Mesodermal cell (in vitro differentiated cells): ENCODE data around the gene FARP1.

Experiments used
- H3K27ac ChIP-seq: 2 replicates; pipeline ENCODE4 v1.7.0; 2013; ENCODE audit warnings: mild to moderate bottlenecking, low read depth, low read length, moderate library complexity; ENCODE audit not compliant: severe bottlenecking
- H3K36me3 ChIP-seq: 2 replicates; pipeline ENCODE4 v1.7.1; 2013; ENCODE audit warnings: mild to moderate bottlenecking, low read length, moderate library complexity; ENCODE audit not compliant: control insufficient read depth, insufficient read depth
- H3K4me1 ChIP-seq: one replicate; pipeline ENCODE4 v1.7.1; 2013; ENCODE audit warnings: mild to moderate bottlenecking, low read length; ENCODE audit not compliant: insufficient read depth, control insufficient read depth, poor library complexity, severe bottlenecking
- H3K4me3 ChIP-seq: 2 replicates; pipeline ENCODE4 v1.7.0; 2013; ENCODE audit warnings: low read length, control low read depth, mild to moderate bottlenecking; ENCODE audit not compliant: insufficient read depth, poor library complexity, severe bottlenecking; ENCODE audit errors: extremely low read depth
- H3K9me3 ChIP-seq: 2 replicates; pipeline ENCODE4 v1.7.1; 2013; ENCODE audit warnings: mild to moderate bottlenecking, low read length, moderate library complexity; ENCODE audit not compliant: control insufficient read depth
- WGBS, 2 experiments: methylation state at CpG; one replicate each; pipeline ENCODE4 v1.1.5; 2013; ENCODE audit warnings: missing lambda C conversion rate in 2 of 2; ENCODE audit not compliant: insufficient coverage in 2 of 2; 5-methylcytosine and 5-hydroxymethylcytosine counted together

FARP1 gene

DNA sequence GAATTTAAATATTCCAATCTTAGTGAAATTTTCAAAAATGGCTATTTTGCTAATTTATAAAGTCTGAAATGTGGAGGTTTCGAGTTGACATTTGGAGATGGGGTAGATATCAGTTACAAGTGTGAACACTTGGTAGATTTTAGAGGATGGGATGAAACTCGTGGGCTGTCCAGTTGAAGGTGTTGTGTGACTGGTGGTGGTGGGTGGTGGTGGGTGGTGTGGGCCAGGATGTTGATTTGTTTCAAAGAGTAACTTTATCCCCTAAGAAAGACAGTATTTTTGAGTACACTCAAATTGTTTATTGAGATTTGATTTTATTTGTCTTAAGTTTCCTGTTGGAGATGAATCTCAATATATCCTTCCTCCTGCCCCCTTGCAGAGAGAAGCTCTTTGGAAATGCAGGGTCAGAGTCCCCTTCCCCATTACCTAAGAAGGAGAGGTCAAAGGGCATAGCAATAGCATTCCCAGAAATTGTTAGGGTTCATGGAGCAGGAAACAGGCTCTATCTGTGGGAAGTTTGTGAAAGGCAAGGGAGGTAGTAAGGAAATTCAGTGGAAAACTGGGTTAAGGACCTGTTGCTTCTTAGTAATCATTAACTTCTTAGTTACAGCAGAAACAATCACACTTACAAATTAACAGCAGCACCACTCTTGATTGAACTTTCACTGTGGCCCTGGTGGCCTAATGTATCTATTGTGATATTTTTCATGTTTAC lies 167.7 kb downstream of the FARP1 start:
- H3K36me3 ChIP-seq: peaks cover 7% of the 10 kb centered on the region
- peaks cover 40% of the 10 kb centered on the region for H3K4me1 ChIP-seq
- H3K9me3 ChIP-seq: no peaks in the 10 kb centered on the region
- no peak overlapping the region for H3K4me3 ChIP-seq
- 90 to 100% methylated on average over 2 of the region's 2 CpGs for WGBS, 2 experiments
- H3K27ac ChIP-seq: peak overlapping the region; percentile 49

DNA sequence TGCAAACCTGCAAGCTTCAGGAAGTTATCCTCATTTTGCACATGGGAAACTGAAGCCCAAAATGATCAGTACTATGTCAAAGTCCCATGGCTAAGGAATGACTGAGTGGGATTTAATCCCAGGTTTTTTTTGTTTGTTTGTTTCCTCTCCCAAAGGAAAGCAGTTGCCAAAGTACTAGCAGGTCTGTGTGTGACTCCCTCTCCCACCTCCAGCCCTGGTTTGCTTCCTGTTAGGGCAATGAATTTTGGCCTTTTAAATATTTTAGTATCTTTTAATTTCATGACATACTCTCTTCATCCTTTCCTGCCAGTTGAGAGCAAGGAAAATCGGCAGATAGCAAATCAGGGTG lies 168.3 kb downstream of the FARP1 start:
- Histone ChIP-seq H3K4me3 (no peak overlapping the region), H3K27ac (peak overlapping the region; percentile 49), H3K4me1 (peaks cover 46% of the 10 kb centered on the region), H3K9me3 (no peaks in the 10 kb centered on the region), H3K36me3 (peaks cover 7% of the 10 kb centered on the region)
- 100% methylated on average over 1 of the region's 1 CpG; no CpG with 5 or more reads in 1 of the 2 experiments for WGBS, 2 experiments

DNA sequence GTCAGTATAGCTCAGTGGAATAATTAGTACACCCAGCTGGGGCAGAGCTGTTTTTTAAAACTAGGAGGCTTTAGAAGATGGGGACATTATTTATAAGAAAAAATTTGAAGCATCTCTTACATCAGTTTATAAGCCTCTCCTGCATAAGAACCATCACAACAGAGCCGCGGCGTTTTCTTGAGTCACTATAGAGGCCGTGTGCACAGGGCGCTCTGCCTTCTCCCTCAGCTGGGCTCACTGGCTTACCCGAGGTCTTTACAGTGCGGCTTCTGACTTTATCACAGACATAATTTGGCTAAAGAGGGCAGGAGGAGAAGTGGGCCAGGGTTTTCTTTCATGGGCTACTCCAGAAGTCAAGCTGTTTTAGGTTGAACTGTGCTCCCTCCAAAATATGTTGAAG lies 169.7 kb downstream of the FARP1 start:
- no peak overlapping the region for H3K4me3 ChIP-seq
- H3K4me1 ChIP-seq: peaks cover 37% of the 10 kb centered on the region
- no peaks in the 10 kb centered on the region for H3K9me3 ChIP-seq
- peaks cover 17% of the 10 kb centered on the region for H3K36me3 ChIP-seq
- no peak overlapping the region for H3K27ac ChIP-seq
- 92 to 100% methylated on average over 6 to 7 of the region's 7 CpGs for WGBS, 2 experiments

DNA sequence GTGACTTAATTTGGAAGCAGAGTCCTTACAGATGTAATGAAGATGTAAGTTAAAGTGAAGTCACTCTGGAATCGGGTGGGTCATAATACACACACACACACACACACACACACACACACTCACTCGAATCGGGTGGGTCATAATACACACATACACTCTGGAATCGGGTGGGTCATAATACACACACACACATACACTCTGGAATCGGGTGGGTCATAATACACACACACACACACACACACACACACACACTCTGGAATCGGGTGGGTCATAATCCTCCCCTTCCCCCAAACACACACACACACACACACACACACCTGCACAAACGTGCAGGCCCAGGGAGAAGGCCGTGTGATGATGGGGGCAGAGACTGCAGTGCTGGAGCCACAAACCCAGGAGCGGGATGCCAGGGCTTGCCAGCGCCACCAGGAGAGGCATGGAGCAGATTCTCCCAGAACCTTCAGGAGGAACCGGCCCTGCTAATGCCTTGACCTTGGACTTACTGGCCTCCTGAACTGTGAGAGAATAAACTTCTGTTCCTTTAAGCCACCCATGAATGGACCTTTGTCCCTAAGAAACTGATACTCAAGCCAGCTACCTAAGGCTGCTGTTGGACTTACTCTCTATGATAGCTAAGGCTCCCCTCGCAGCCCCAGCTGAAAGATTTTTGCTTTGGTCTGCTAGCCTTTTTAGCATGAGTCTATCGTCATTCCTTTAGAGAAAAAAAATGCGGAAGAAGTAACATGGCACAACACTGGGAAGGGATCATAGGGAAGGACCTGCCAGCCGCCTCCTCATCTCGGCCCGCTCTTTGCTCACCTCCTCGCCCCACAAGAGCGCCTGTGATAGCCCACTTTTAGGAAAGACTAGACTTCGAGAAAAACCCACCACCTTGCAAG lies 170.4 kb downstream of the FARP1 start:
- no peaks in the 10 kb centered on the region for H3K9me3 ChIP-seq
- no peak overlapping the region for H3K27ac ChIP-seq
- WGBS, 2 experiments: 93 to 94% methylated on average over 13 to 14 of the region's 20 CpGs
- peaks cover 30% of the 10 kb centered on the region for H3K4me1 ChIP-seq
- no peak overlapping the region for H3K4me3 ChIP-seq
- peaks cover 17% of the 10 kb centered on the region for H3K36me3 ChIP-seq

DNA sequence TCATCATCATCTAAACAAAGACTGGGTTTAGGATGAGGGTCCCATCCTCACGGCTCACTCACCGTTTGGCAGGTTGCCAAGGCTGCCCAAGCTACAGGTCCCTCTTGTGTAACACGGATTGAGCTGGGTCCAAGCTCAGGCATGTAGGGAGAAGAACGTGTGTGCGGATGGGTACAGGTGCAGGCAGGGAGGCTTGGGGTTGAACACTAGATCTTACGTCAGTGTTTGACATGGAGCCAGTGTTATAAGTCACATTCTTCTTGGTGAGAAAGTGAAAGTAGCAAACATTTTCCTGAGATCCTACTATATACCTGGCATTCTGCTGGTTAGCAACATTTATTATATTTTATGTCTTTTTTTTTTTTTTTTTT lies 171.0 kb downstream of the FARP1 start:
- H3K4me3 ChIP-seq: no peak overlapping the region
- WGBS, 2 experiments: 93 to 95% methylated on average over 4 to 6 of the region's 6 CpGs
- peaks cover 17% of the 10 kb centered on the region for H3K36me3 ChIP-seq
- no peak overlapping the region for H3K27ac ChIP-seq
- H3K4me1 ChIP-seq: peaks cover 32% of the 10 kb centered on the region
- no peaks in the 10 kb centered on the region for H3K9me3 ChIP-seq

DNA sequence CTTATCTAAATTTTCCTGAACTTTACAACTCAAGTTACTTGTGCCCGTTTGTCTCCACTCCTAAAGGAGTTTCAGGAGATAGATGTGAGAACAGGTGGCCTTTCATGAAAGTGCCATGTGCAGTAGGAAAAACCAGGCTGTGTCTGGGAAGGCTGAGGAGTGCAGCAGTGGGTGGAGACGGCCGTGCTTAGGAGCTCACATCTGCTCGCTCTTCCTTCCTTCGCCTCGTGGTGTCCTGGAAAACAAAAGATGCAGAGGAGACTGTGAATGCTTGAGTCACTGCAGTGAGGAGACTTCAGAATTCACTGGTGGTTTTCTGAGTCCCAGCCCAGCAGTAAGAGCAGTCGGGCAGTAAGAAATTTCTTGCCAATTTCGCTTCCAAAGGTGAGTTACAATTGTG lies 172.6 kb downstream of the FARP1 start:
- H3K27ac ChIP-seq: peak overlapping the region; percentile 54
- 55 to 63% methylated on average over 3 to 8 of the region's 8 CpGs for WGBS, 2 experiments
- H3K9me3 ChIP-seq: no peaks in the 10 kb centered on the region
- H3K4me3 ChIP-seq: no peak overlapping the region
- H3K36me3 ChIP-seq: peaks cover 14% of the 10 kb centered on the region
- H3K4me1 ChIP-seq: peaks cover 39% of the 10 kb centered on the region

DNA sequence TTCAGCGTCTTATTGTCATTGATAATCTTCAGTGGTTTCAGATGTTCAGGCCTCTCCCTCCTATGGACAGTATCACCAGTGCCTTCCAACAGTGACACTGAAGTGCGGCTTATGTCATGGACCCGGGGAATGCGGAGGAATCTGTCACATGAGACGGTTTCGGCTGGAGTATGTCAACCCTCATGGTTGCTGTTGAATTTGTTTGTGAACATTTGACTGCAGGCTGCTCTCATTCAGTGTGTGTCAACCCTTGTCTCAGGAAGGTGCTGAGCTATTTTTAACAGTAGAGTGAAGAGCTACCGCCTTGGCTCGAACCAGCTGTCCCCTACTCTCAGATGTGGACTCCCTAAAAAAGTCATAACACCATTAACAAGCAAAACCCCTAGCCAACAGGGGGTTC lies 173.0 kb downstream of the FARP1 start:
- no peak overlapping the region for H3K4me3 ChIP-seq
- H3K27ac ChIP-seq: peak overlapping the region; percentile 54
- peaks cover 14% of the 10 kb centered on the region for H3K36me3 ChIP-seq
- WGBS, 2 experiments: 74 to 83% methylated on average over 6 to 7 of the region's 8 CpGs
- peaks cover 35% of the 10 kb centered on the region for H3K4me1 ChIP-seq
- H3K9me3 ChIP-seq: no peaks in the 10 kb centered on the region

DNA sequence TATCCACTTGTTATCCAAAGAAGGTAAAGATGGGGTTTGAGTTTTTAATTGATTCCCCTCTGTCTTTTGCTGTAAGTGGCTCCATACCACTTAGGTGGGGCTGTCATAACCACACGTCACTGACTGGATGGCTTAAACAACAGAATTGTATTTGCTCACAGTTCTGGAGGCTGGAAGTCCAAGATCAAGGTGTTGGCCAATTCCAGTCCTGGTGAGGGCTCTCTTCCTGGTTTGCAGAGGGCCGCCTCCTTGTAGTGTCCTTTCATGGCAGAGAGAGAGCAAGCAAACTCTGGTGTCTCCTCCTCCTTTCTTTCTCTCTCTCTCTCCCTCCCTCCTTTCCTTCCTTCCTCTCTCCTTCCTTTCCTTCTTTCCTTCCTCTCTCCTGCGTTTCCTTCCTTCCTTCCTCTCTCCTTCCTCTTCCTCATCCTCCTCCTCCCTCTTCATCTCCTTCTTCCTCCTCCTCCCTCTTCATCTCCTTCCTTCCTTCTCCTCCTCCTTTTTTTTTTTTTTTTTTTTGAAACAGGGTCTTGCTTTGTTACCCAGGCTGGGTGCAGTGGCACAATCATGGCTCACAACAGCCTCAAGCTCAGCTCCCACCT lies 174.8 kb downstream of the FARP1 start:
- peaks cover 14% of the 10 kb centered on the region for H3K36me3 ChIP-seq
- 91 to 100% methylated on average over 3 of the region's 3 CpGs for WGBS, 2 experiments
- H3K27ac ChIP-seq: no peak overlapping the region
- no peaks in the 10 kb centered on the region for H3K9me3 ChIP-seq
- H3K4me3 ChIP-seq: no peak overlapping the region
- H3K4me1 ChIP-seq: peaks cover 27% of the 10 kb centered on the region

DNA sequence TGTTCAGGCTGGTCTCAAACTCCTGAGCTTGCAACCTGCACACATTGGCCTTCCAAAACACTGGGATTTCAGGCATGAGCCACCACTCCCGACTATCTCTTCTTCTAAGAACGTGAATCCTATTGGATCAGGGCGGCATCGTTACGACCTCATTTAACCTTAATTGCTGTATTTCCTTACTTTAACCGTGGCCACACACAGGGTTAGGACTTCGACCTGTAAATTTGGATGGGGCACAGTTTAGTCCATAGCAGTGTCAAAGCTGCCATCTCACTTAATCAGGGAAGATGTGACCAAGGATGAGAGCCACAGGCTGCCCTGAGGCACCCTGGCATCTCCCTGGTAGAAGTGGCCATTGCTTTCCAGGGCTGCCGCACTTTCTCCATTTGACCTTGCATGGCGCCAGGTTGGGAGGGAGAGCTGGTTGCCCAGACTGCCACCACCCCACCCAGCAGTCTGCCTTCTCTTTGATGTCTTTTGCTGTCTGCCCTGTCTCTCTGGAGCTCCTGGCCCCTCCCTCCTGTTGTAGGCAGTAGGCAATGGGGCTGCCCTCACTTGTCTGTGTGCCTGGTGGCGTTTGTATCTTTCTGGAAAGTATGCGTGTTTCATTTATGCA lies 175.5 kb downstream of the FARP1 start:
- Histone ChIP-seq H3K4me3 (no peak overlapping the region), H3K4me1 (peaks cover 27% of the 10 kb centered on the region), H3K27ac (no peak overlapping the region), H3K36me3 (peaks cover 11% of the 10 kb centered on the region), H3K9me3 (no peaks in the 10 kb centered on the region)
- WGBS, 2 experiments: 97 to 99% methylated on average over 7 to 8 of the region's 11 CpGs

DNA sequence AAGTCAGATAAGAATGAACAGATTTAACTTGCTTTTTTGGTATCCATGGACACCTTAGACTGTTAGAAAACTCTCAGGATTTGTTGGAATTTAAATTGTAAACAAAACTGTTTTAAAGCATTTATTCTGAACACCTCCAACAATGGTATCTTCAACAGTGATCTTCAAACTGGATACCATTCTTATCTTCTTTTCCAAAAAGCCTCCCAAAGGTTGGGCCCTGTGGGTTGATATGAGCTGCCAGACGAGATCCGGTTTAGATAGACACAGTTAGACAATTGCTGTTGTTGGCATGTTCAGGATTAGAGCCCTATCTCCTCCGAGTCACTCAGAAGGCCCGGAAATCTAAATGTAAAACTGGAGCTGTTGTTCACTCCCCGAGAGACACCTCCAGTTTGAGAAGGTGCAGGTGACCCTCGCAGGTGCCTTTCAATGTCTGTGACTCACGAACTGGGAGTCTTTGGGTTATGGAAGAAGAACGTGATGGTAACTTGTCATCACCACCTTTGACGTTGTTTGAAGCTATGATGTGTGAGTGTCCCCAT lies 177.7 kb downstream of the FARP1 start:
- Histone ChIP-seq H3K4me1 (peaks cover 35% of the 10 kb centered on the region), H3K4me3 (no peak overlapping the region), H3K36me3 (peaks cover 11% of the 10 kb centered on the region), H3K9me3 (no peaks in the 10 kb centered on the region), H3K27ac (no peak overlapping the region)
- 95 to 98% methylated on average over 7 to 9 of the region's 9 CpGs for WGBS, 2 experiments
